ENCODE data around the gene MYOZ2.

The MYOZ2 gene

GRCh38 chr4:119205690-119206089 lies 70.1 kb downstream of the MYOZ2 start:
- no peak for FAIRE-seq

DNA sequence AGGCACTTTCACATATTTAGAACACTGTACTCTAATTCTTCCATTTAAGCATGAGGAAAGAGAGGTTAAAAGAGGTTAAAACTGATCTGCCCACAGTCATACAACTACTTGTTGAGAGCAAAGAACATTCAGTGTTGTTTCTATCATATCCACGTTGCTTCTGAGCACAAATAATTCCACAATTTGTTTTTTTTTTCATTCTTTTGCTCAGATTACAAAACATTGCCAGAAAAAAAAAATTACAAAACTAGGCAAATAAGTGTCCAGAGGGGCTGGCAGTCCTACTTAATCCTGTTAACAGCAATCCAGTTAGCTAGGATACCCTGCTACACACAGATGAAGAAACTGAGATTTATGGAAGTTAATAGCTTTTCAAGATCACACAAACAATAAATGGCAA lies 70.5 kb downstream of the MYOZ2 start:
- FAIRE-seq: no peak

DNA sequence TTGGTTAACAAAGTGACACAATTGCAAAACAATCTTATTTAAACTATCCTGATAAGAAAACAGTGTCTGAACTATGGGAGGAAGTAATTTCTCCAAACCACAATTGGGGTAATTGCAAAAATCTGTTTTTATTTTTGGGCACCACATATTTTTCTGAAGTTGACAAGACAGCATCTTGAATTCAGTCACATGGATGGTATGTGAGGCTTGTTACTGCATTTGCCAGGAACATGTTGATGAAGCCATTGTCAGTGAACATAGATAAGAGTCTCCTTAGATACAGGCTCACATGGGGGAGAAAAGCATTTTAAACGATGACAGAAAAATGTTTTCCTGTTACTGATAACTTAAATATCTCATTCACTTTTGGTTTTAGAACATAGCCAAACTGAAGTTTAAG lies 71.4 kb downstream of the MYOZ2 start:
- no peak for FAIRE-seq

GRCh38 chr4:119209077-119209476 lies 73.4 kb downstream of the MYOZ2 start:
- FAIRE-seq: no peak

GRCh38 chr4:119209586-119209985 lies 74.0 kb downstream of the MYOZ2 start:
- FAIRE-seq: no peak

DNA sequence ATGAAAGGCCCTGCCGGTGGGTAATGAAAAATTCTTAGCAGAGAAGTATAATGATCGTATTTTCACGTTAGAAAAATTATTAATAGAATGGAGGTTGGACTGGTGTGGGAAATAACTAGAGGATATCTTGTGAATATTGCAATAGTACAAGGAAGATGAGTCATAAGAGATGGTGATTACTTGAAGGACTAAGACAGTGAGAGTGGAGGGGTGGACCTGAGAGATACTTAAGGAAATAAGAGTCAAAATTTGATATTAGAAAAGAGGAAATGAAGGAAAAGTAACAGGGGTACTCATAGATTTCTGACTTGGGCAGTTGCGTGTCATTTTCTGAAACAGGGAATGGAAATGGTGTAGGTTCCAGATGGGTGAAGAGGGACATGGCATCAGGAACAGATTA lies 75.1 kb downstream of the MYOZ2 start:
- FAIRE-seq: no peak

DNA sequence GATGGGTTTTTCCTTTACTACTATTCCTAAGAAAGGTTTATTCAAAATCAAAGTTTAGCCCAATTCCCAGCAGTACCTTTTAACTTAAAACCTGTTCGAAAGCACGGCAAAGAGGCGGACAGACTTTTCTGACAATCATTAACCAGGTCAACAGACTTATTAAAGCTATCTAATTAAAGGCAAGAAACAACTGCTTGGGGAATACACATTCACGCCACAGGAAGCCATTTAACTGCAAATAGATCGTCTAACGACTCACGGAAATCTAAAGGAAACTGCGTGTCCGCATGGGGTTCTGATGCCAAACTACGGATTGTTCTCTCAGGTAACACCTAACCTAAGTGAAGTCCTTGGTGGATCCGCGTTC lies 76.2 kb downstream of the MYOZ2 start:
- peak; percentile 88 for FAIRE-seq

GRCh38 chr4:119212234-119212963 lies 76.8 kb downstream of the MYOZ2 start, which contains the start of gene USP53:
USP53 (plus strand) TSS chr4:119212713; CDS start chr4:119239760, 27,047 bp downstream.
- FAIRE-seq: peak; percentile 93

- peak; percentile 24 for FAIRE-seq
Observed at GRCh38 chr4:119212964-119213606, 77.5 kb downstream of the MYOZ2 start.

DNA sequence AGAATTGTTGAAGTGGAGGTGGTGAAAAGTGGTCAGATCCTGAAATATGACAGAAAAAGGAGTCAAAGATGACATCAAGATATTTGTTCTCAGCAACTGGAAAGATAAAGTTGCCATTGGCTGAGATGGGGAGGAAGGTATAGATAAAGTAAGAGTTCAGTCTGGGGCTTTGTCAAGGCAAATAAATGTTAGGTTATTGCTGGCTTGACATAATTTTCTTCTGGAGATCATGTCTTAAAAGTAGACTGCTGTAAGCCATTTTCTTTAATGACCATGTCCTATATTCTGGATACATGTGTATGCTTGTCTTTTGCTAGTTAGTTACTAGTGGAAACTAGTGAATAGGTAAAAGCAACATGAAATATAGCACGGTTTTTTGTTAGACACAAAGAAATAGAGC lies 82.5 kb downstream of the MYOZ2 start:
- FAIRE-seq: no peak

DNA sequence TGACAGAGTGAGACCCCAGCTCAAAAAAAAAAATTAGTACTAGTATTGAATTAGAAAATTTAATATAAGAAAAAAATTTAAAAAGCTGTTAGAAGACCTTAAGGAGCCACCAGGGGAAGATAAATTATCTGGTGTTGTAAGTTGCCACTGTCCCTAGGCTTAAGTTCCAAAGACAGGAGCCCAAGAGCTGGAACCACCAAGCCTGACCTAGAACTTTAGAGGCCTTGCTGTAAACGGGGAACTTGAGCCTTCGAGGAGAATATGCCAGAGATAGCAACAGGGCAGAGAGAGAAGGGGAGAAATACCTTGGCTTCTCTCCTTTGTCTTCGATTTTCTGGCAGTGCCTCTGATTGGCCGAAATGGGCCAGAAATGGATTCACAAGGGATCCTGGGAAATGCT lies 85.8 kb downstream of the MYOZ2 start:
- no peak for FAIRE-seq

DNA sequence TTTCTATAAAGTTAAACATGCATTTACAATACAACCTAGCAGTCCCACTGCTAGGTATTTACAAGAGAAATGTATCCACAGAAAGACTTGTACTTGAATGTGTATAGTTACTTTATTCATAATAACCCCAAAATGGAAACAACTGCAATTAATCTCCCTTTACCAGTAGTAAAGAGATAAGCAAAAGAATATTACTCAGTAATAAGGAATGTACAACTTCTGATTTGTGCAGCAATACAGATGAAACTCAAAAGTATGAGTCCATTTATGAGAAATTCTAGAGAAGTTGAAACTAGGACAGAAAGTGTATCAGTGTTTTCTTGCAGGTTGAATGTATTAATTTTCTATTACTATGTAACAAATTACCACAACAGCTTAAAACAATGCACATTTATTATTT lies 92.1 kb downstream of the MYOZ2 start:
- no peak for FAIRE-seq

DNA sequence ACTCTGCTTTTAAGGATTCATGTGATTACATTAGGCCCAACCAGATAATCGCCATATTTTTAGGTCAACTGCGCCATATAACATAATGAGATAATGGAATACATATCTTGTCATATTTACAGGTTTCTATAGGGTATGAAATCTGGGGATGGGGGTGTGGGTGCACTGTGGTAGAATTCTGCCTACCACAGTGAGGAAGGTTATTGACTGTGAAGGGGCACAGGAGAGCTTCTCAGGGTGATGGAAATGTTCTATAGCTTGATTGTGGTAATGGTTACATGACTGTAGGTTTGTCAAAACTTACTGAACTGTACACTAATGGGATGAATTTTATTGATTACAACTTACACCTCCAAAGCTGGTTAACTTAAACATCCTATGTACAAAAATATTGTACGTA lies 92.8 kb downstream of the MYOZ2 start:
- no peak for FAIRE-seq

GRCh38 chr4:119229908-119230687 lies 94.5 kb downstream of the MYOZ2 start:
- no peak for FAIRE-seq

DNA sequence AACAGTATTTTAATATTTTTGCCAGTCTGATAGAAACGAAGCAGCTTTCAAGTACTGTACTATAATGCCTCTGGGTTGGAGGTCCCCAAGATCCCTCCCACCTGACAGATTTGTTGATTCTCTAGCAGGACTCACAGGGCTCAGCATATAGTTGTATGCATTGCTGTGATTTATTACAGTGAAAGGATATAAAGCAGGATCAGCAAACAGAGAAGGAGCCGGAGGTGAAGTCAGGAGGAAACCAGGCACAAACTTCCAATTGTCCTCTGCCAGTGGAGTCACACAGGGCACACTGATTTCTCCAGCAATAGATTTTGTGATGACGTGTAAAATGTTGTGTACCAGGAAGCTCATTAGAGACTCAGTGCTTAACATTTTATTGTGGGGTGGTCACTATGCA lies 95.9 kb downstream of the MYOZ2 start:
- FAIRE-seq: no peak

DNA sequence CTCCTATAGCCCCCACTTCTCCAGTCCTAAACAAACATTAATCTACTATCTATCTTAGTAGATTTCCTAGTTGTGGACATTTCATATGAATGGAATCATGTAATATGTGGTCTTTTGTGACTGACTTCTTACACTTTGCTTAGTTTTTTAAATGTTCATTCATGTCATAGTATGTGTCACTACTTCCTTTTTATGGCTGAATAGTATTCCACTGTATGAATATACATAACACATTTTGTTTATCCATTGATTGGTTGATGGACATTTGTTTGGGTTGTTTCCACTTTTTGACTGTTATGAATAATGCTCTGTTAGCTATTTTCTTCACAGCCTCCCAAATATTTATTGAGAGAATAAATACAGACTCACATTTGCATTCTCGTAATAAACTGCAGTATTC lies 96.7 kb downstream of the MYOZ2 start:
- no peak for FAIRE-seq

- no peak for FAIRE-seq
Observed at GRCh38 chr4:119233191-119233590, 97.6 kb downstream of the MYOZ2 start.

GRCh38 chr4:119233750-119234149 lies 98.1 kb downstream of the MYOZ2 start:
- no peak for FAIRE-seq

GRCh38 chr4:119237201-119237600 lies 101.6 kb downstream of the MYOZ2 start:
- no peak for FAIRE-seq

All from islet of Langerhans (tissue), 1 donor.